ENCODE data around the gene MEPE. TPM values are rescaled to one million over a fixed set of nuclear protein-coding genes. Genes with fewer than 3 reads are reported as not detected.

Gene MEPE, protein sequence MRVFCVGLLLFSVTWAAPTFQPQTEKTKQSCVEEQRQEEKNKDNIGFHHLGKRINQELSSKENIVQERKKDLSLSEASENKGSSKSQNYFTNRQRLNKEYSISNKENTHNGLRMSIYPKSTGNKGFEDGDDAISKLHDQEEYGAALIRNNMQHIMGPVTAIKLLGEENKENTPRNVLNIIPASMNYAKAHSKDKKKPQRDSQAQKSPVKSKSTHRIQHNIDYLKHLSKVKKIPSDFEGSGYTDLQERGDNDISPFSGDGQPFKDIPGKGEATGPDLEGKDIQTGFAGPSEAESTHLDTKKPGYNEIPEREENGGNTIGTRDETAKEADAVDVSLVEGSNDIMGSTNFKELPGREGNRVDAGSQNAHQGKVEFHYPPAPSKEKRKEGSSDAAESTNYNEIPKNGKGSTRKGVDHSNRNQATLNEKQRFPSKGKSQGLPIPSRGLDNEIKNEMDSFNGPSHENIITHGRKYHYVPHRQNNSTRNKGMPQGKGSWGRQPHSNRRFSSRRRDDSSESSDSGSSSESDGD
- total RNA-seq, result not detected

DNA sequence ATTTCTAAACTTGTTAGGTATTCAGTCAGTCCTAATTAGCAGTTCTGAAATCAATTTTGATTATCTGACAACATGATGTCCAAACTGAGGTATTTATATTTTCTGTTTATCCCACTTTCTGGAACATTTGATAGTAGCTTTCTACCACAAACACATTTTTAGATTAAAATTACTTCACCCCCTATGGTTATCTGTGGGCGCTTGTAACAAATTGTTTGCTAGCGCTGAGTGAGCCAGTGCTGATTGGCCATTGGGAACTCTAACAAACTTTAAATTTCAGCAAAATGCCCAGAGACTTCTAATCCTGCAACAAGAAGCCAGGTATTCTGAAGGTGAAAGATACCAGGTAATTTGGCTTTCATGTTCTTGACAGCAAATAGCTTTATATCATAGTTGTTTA is at the start of gene MEPE:
Gene MEPE (plus strand): TSS at position 301 of the 400 bp plus-strand sequence. CDS start 1,746 bp downstream, outside the sequence.

GRCh38 chr4:87799301-87800113 is 33.3 kb upstream of the MEPE start, which contains the start of gene IBSP:
IBSP (plus strand) TSS chr4:87799554; CDS start chr4:87802362, 2,808 bp downstream.

Other genes starting within 250 kb of the MEPE start
- not detected for gene DSPP, start 224.4 kb upstream of the MEPE start, total RNA-seq
- not detected for gene DMP1, start 182.7 kb upstream of the MEPE start, total RNA-seq
- gene IBSP, start 33.4 kb upstream of the MEPE start, total RNA-seq, result not detected
- gene SPP1, start 142.7 kb downstream of the MEPE start, total RNA-seq, result not detected
- gene PKD2, start 174.7 kb downstream of the MEPE start, total RNA-seq, result 1 to 10 TPM; 7.2 TPM